GOT3 (cell line): ENCODE results near the gene MAPK8.

ENCODE experiments used
- DNase-seq: peaks from one replicate; lab custom pipeline; 2025; ENCODE audit warnings: mixed read lengths; lab: John Stamatoyannopoulos, UW

Gene MAPK8

DNA sequence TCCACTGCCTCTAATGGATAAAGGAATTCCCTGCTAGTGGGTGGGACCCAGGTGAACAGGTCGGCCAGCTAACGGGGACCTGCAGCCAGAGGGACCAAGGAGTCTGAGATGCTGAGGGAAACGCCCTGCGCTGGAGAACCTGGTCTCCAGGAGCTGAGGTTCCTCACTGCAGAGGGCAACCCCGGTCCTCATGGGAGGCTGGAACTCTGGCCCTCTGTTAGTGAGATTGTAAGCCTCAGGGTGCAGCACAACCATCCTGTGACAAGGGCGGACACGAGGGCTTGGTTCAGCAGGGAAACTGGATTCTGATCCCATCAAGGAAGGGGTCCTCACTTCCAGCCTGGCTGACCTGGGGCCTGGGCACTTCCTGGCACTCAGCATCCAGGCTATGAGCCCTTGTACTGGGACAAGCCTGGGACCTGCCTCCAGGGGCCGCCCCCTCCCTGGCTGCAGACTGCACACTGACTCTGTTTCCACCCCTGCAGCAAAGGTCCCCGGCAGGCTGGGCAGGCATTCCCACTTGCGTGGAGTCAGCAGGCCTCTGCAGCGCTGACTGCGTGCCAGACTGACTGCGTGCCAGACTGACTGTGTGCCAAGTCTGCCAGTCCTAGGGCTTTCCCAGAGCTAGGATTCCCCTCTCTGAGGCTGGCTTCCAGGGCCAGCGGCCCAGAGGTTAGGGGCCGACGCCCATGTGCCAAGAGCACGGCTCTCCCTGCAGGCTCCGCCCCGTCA lies 143.2 kb downstream of the MAPK8 start:
- DNase-seq, result no peak

DNA sequence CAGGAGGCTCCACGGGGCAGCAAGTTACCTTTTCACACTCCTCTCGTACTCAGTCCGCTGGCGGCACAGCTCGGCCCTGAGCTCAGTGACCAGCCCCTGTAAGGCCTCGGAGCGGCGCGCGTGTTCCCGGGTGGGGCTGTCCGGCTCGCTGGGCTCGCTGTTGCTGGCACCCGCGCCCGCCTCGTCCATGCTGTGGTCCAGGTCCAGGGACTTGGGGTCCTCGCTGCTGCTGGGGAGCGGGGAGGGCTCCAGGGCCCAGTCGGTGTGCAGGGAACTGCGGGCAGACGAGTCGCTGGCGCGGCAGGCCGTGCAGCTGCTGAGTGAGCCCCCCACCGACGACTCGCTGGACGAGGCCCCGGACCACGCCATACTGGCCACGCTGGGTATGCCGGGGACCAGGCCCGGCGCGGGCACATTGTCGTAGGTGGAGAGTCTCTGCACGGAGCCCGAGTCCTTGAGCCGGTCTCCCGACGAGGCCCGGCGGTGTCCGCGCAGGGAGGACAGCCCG lies 143.8 kb downstream of the MAPK8 start:
- DNase-seq, result no peak

DNA sequence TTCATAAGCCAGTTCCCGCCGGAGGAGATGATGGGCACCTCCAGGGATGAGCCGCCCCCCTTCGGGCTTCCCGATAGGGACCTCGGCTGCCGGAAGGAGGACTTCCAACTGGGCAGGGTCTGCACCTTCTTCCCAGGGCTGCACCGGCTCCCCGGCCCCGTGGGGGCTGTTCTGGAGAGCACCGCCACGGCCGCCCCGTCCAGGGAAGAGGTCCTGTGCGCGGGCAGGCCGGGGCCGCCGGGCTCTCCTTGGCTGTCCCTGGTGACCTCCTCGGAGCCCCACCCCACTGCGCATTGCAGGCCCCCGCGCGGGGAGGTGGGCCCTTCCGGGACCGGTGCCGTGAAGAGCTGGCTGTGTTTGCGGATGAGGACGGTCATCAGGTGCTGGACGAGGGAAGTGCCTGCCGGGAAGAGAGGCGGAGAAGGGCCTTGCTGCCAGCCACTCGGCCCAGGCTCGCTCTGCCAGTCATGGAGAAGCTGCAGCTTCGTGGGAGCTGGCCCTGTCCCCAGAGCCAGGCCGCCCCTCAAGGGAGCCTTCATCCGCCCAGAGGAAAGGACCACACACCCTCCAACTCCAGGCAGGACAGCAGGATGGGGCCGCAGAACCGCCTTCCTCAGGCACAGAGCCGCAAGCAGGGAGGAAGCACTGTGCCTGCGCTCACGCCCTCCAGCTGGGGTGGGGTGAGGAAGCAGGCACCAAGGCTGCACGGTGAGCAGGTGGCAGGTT lies 144.4 kb downstream of the MAPK8 start:
- DNase-seq, result no peak

DNA sequence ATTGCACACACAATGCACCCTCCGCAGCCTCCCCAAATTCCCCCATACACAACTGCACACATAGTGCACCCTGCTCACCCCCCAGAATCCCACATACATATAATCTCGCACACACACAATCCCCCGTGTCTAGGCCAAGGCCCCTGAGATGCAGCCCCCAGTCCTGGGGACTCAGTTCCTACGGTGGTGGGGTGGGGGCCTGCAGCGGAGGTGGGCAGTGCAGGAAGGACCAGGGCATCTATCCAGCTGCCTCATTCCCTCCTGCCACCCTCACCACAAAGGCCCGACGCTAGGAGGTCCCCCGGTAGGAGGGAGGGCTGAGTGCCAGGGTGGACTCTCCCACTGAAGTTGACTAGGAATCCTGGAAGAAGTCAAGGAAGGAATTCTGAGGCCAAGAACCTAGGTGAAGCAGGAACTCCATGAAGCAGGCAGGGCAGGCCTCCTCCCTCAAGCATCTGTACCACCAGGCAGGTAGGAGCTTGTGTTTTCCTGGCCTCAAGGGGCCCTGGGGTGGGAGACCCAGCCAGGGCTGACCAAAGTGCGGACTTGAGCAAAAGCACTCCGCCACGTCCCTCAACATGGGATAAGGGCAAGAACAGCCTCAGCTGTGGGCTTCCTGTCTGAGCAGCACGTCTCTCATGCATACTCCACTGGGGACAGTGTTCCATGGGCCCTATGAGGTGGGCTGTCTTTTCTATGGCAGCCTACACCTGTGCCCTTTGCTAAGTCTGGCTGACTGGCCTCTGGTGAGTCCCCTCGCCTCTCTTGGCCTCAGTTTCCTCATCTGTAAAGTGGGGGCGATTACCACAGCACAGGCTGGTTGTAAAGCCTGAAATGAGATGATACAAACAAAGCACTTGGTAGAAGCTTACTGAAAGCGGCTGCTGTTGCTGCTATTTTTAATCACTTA lies 145.7 kb downstream of the MAPK8 start:
- no peak for DNase-seq

DNA sequence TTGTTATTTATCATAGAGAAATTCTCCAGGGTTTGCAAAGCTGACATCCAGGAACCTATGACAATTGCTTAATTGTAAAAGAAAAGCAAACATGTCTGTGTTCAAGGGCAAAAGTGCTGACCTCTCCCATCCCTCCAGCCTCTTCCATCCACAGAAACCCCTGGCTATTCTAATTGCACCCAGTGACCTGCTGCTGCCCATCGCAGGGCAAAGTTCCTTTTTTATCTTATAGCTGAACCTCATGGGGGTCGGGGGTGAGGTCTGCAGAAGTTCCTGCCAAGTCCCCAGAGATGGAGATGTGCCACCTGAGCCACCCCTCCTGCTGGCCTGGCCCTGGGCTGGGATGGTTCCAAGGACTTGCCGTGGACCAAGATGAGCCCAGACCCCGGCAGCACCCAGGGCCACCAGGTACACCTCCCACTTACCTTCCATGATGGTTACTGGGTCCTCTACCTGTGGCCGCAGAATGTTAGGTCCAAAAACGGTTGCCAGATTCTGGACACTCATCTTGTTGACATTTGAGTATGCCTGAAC lies 146.5 kb downstream of the MAPK8 start:
- no peak for DNase-seq

DNA sequence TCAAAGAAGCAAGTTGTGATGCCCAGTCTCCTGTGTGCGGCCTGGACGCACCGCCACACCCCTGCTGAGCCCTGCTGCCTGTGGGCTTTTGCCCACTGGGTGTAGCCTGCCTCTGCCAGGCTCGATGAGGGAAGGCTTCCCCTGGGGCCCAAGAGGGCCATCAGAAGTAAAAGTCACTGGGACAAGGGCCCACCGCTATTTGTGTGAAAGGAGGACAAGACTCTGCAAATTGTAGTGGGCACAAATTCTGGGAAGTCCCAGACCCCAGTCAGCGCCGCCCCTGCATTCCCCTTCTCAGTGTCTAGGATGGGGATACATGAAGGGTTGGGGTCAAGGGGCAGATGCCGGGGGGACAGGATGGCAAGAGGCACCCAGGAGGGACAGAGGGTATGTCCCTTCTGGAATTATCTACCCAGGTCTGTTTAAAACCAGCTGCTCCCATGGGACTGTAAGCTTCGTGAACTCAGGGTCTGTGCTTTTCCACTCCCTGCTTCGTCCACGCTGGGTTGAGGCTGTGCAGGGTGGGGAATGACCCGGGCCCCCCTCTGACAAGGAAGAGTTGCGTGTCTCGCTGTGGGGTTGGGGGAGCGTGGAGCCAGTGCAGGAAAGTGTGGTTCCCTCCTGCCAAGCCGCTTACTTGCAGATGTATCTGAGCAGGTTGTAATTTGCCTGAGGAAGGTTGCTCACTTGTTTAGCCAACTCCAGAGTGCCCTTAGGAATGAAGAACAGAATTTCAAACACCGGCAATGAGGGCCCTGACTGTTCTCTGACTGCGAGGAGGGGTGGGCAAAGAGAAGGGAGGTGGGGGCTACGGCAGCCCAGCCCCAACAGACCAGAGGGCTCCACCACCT lies 147.2 kb downstream of the MAPK8 start:
- DNase-seq, result no peak

DNA sequence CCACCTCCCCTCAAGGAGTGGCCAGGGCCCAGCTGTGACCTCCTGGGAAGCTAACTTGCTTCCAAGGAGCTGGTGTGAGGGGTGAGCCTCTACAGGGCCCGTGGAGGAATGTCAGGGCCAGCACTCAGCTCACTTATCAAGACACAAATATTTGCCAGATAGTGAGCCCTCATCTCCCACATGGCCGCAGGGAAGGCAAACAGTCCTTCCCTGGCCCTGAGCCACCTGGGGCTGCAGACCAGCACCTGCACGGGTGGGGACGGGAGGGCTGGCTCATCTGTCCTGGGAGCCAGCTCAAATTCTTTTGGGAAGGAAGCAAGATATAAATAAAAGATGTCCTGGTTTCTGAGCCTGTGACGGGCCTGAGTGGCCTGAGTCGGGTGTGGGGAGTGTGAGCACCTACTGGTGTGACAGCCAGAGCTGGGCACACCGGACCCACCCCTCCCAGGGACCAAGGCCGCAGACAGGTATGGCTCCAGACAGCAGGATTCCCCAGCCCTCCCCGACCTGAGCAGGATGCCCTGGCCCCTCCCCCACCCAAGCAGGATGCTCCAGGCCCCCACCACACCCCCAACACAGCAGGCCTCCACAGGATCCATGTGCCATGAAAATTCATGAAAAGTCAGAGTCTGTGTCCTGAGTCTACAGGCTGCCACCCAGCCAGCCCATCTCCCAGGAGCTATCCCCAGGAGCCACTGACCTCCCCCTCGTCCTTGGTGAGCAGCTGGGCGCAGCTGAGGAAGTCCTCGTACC lies 148.0 kb downstream of the MAPK8 start:
- DNase-seq, result no peak

DNA sequence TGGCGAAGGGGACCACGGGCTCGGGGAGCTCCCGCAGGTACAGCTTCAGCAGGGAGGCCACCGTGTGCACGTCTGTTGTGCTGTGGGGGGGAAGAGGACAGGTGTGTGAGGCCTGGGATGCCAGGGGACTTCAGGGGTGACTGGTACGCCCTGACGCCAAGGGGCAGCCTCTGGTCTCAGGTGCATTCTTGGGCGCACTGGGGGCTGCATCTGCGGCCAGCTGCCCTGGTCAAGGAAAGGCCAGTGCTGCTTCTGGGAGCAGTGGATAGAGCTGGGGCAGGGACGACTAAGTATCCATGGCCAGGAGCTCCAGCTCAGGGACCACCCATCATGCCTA lies 148.5 kb downstream of the MAPK8 start:
- DNase-seq, result no peak

DNA sequence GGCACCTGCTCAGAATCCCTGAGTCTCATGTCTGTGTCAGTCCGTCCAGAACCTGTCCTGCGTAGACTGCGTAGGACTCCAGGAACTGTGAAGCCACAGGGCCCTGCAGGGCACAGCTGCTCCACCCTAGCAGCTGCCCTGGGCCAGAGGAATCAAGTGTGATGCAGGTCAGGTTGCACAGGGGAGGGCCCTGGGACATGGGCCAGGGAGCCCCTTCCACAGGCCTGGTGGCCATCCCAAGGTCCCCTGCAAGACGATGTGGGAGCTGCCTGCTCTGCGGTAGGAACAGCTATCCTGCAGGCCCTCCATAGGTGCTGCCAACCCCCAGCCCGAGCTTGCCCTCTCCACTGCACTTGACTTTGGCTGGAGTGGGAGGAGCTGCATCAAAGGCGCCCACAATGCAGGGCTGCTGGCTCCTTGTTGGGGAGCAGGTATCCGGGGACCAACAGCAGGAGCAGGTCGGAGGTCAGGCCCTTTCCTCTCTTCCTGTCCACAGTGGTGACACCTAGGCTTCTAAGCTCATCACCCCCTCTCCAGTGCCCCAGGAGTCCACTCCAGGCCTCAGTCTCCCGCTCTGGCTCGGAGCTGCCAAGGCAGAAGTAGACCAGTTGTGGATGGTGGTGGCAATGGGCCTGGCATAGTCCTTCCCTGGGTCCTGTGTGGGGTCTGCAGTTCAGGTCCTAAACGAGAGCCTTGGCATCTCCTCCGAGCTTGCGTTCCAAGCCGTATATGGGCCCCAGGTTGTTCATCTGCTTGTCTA lies 149.1 kb downstream of the MAPK8 start:
- no peak for DNase-seq

DNA sequence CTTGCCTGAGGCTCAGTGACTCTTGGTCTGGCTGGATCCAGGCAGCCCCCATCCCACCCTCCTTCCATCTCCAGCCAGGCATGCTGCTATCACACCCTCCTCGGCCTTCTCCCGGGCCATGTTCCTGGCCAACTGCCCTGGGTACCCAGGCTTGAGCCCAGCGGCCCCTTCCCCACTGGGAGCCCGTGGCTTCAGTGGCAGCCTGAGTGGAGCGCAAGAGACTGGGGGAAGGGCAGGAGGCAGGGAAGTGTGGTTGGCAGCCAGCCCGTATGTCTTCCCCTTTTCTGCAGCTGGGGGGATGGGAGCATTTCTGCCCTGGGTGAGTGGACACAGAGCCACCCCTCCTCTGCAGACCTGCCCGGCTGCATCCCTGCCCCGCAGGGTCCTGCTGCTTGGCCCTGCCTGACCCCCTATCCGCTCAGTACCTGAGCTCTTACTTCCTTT lies 149.9 kb downstream of the MAPK8 start:
- DNase-seq, result no peak

DNA sequence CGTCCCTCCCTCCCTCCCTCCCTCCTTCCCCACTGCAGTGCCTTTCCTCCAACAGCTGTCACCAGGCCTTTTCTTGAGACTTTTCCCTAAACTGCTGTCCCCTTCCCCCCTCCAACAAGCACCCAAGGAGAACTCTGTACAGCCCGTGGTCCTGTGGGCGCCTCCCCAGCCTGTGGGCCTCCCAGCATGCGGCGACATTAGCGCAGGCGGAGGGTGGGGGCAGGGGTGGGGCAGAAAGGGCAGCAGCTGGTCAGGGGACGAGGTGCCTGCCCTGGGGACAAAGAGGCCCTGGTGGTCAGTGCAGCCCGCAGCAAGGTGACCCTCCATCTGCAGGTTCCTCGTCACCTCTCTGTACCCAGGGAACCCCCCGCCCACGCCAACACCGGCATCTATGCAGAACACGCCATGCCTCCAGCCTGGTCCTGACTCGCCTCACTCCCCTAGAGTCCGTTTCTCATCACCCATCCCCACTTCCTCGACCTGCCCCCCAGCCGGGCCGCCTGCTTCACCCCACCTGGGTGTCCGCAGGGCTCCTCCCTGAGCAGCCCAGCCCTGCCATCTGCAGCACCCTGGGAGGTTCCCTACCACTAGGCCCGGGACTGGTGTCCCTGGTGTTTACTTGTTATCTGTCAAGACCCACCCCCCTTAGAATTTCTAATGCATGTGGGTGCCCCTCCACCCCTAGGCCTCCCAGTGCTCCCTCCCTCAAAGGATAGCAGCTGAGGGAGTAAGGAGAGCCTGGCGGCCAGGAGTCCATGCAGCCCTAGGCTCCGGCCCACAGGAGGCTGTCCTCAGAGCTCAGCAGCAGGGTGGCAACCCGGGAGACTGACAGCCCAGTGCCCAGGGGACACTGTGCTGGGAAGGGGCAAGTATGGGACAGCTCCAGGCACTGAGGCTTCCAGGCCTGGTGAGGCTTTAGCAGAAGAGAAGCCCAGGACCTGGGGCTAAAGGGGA lies 150.6 kb downstream of the MAPK8 start:
- DNase-seq, result no peak

DNA sequence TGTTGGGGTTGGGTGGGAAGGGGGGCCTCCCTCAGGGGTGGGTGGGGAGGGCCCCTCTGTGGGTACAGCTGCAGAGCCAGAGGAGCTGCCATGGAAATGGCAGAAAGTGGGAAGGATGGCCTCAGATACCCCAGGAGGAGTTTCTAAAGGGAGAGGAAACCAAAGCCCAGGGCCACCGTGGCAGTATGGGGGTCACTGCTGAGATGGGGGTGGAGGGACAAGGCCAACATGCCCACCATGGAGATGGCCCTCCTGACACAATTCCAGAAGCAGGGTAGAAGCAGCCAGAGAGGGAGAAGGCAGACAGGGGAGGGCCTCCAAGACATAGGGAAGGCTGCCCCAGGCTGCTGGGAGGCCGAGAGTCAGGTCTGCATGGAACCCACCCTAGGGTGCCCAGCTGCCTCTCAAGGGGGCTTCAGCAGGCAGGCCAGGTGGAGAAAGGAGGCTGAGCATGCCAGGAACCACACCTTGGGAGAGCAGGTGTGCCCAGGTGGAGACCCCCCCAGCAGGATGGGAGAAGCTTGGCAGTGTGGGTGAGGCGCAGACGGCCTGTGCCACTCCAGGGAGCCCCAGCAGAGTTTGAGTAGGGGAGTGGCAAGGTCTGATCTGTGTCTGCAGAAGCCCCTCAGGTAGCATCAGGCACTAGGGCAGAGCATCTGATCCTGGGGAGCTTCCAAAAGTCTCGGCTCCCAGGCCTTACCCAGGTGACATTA lies 151.6 kb downstream of the MAPK8 start:
- no peak for DNase-seq

DNA sequence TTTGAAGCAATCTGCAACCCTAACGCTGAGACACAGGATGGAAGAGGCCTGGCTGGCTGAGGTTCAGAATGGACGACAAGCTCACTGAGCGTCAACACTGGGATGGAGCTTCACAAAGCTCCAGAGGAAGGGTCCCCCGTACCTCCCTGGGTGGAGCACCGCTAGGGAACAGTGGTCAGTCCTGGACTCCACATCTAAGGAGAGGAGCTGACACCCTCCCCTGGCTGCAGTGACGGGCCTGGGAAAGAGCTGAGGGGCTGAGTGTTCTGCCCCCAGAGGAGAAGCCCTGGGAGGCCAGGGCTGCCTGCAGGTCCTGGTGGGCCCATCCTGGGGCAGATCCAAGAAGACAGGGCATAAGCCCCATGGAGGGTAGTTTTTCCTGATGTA lies 152.2 kb downstream of the MAPK8 start:
- DNase-seq, result no peak

DNA sequence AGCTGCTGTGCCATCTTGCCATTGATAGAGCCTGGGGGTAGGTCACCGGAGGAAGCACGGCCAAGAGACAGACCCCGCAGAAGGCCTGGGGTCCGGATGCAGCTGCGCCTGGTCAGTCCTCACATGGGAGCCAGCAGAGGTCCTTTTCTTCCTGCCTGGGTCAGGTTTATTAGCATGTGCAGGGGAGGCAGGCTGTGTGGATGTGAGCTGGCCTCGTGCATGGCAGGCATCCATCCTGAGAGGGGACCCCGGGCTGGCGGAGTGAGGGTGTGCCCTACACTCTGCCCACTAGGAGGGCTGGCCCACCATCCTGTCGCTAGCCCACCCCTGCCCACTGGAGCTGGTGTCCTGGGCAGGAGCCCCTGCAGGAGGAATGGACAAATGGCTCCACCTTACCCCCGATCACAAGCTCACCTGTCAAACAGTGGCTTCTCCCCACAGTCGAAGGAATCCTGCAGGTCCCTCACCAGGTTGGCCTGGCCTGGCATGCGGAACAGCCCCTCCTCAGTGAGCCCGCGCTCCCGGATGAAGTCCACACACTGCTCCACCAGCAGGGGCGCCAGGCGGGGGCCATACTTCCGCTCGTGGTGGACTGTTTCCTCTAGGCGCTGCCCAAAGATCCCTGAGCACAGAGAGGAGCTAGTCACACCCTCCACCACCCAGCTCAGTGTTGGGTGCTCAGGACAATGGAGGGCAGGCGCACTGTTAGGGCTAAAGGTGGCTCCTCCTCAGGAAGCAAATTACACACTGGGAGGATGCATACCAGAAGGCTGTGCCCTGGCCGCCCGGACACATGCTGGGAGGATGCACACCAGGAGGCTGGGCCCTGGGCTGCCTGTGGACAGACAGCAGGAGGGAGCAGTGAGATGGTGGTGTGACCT lies 153.0 kb downstream of the MAPK8 start:
- DNase-seq, result no peak

DNA sequence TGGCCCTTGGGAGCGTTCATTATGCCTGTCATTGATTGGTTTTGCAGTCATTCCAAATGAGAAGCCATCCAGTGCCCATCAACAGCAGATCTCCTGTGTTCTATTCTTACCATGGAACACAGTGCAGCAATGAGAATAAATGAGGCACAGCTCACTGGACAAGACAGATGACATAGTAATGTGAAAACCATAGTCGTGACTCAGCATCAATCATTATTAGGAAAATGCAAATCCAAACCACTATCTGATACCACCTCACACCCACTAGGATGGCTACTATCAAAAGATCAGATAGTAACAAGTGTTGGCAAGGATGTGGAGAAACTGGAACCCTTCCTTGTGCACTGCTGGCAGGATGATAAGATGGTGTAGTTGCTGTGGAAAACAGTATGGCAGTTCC lies 153.7 kb downstream of the MAPK8 start:
- DNase-seq, result no peak

DNA sequence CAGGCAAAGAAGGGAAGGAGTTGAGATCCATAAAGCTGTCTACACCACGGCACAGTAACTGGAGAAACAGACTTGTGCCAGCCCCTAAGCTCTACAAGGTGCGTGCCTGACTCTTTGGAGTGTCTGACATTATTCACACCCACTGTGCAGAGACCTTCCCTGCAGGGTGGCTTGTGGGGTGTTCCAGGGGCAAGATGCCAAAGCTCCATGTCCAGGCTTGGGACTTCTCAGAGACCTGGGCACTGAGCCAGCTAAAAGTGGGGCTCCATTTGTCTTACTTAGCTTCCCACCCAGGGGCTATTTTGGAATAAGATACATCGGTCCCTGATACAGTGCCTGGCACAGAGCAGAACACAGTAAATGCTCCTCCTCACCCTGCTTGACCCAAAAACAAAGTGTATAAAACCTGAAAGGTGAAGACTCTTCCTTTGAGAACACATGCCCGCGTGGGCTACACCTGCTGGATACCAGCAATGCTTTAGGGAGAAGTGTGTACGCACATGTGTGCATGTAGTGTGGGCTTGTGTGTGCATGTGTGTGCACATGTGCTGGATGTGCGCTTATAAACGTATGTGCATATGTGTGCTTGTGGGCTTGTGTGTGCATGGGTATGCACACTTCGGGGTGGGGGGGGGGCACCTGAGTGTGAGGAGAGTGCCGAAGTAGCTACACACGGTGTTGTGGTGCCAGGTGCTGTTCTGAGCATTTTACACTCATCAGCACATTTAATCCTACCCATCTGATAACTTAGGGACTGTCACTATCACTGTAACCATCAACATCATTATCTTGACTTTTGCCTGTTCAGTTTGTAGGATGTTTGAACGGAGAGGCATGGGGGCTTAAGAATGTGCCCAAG lies 155.4 kb downstream of the MAPK8 start:
- no peak for DNase-seq
